OCI-LY7 (cell line): ENCODE data around the gene GNA15. TPM values are rescaled to one million over a fixed set of nuclear protein-coding genes. Genes with fewer than 3 reads are reported as not detected.
A peak's percentile ranks its signal among the peaks of the same experiment; 100 is the strongest.

Source experiments
- BruUV-seq: library from RNA; stranded (reverse); fragments of 400-500 nt; replicated peaks from 2 replicates; lab custom pipeline; 2021; lab: Mats Ljungman, UMichigan
- CTCF ChIA-PET: fragments of 300-600 bp; sonication (Branson Sonifier 250); formaldehyde crosslinking; loops from one replicate; lab custom pipeline; 2022; ENCODE audit warnings: antibody characterized with exemption; ENCODE audit not compliant: unreplicated experiment; lab: Charles Lee
- POLR2A ChIA-PET: fragments of 300-600 bp; sonication (Branson Sonifier 250); formaldehyde crosslinking; loops from one replicate; lab custom pipeline; 2022; ENCODE audit warnings: antibody characterized with exemption; lab: Charles Lee
- DNase-seq: peaks from one replicate; pipeline ENCODE4 v3.0.0-alpha.2; 2015; ENCODE audit warnings: low spot score
- H2AFZ ChIP-seq: fragments of 200-600 bp; sonication (generic), shearing (Covaris generic); 2 replicates; pipeline ENCODE4 v1.6.1; 2014; ENCODE audit warnings: mild to moderate bottlenecking, antibody characterized with exemption, low read length, moderate library complexity
- H3K27ac ChIP-seq: fragments of 200-600 bp; sonication (generic); 2 replicates; pipeline ENCODE4 v1.5.1; 2014; ENCODE audit warnings: mixed run types, low read depth, mild to moderate bottlenecking, moderate library complexity, low read length, inconsistent platforms; ENCODE audit not compliant: poor library complexity, severe bottlenecking
- H3K36me3 ChIP-seq: fragments of 200-600 bp; sonication (generic); 2 replicates; pipeline ENCODE4 v1.6.1; 2014; ENCODE audit warnings: mild to moderate bottlenecking, antibody characterized with exemption, low read length, moderate library complexity, mixed read lengths; ENCODE audit not compliant: insufficient read depth
- H3K4me1 ChIP-seq: fragments of 200-600 bp; sonication (generic); 2 replicates; pipeline ENCODE4 v1.5.1; 2014; ENCODE audit warnings: mild to moderate bottlenecking, low read length; ENCODE audit not compliant: insufficient read depth, poor library complexity, severe bottlenecking
- H3K4me2 ChIP-seq: fragments of 200-600 bp; sonication (generic); 2 replicates; pipeline ENCODE4 v1.6.1; 2014; ENCODE audit warnings: mild to moderate bottlenecking, low read length
- H3K4me3 ChIP-seq: fragments of 200-600 bp; sonication (generic); 2 replicates; pipeline ENCODE4 v1.5.1; 2014; ENCODE audit warnings: mild to moderate bottlenecking, low read depth, low read length; ENCODE audit not compliant: poor library complexity, severe bottlenecking
- H3K79me2 ChIP-seq: fragments of 200-600 bp; sonication (generic); 2 replicates; pipeline ENCODE4 v1.6.1; 2016; ENCODE audit warnings: low read depth, mild to moderate bottlenecking, low read length, moderate library complexity, mixed read lengths; ENCODE audit not compliant: insufficient read depth
- H3K9me2 ChIP-seq: fragments of 200-600 bp; sonication (generic); 2 replicates; pipeline ENCODE4 v1.6.1; 2016; ENCODE audit warnings: mild to moderate bottlenecking, low read length, mixed read lengths; ENCODE audit not compliant: insufficient read depth
- H3K9me3 ChIP-seq: fragments of 200-600 bp; sonication (generic); 2 replicates; pipeline ENCODE4 v1.6.1; 2014; ENCODE audit warnings: mild to moderate bottlenecking, mixed run types, low read length, mixed read lengths
- H4K20me1 ChIP-seq: fragments of 200-600 bp; sonication (generic); 2 replicates; pipeline ENCODE4 v1.6.1; 2014; ENCODE audit warnings: mild to moderate bottlenecking, antibody characterized with exemption, low read length, moderate library complexity, mixed read lengths; ENCODE audit not compliant: insufficient read depth
- CTCF ChIP-seq: fragments of 200-600 bp; sonication (generic); conservative IDR thresholded peaks from 2 replicates; pipeline ENCODE4 v1.5.1; 2014; ENCODE audit warnings: mild to moderate bottlenecking, antibody characterized with exemption, low read length, moderate library complexity, mixed read lengths
- EZH2phosphoT487 ChIP-seq: fragments of 200-600 bp; sonication (generic); IDR thresholded peaks from 2 replicates; pipeline ENCODE4 v1.6.1; 2018; ENCODE audit warnings: low read depth, borderline replicate concordance, mild to moderate bottlenecking, mixed run types, antibody characterized with exemption, low read length, moderate library complexity, mixed read lengths
- intact Hi-C: fragments of 100-400 bp; cut with micrococcal nuclease; formaldehyde crosslinking; loops from one replicate; pipeline ENCODE4 v1.10.0; 2022; ENCODE audit not compliant: unreplicated experiment
- total RNA-seq, 2 experiments: library from RNA; depleted of rRNA in 1 of 2; stranded (reverse); fragments of >200 nt in 1 of 2; shearing (Covaris generic) in 1 of 2; gene quantifications; 2 replicates each; pipeline ENCODE4 v1.2.3, GENCODE V29; 2014 to 2022

Gene GNA15
- total RNA-seq, 2 experiments from 2014 or later: not detected

- Histone ChIP-seq H3K79me2 (no peaks in the 10 kb centered on the region), H3K4me3 (no peak overlapping the region), H3K27ac (no peak overlapping the region), H3K9me2 (no peaks in the 10 kb centered on the region), H4K20me1 (no peaks in the 10 kb centered on the region), H3K9me3 (no peaks in the 10 kb centered on the region), H3K4me2 (no peak overlapping the region), H3K36me3 (peaks cover 48% of the 10 kb centered on the region), H2AFZ (no peak overlapping the region), H3K4me1 (peaks cover 14% of the 10 kb centered on the region)
- intact Hi-C loops: no loop called here
- POLR2A ChIA-PET: no interaction called here
- CTCF ChIA-PET: no interaction called here
- DNase-seq: no peak
- TSS peak; percentile 71 for BruUV-seq
- no peak for TF ChIP-seq EZH2phosphoT487
- no peak for TF ChIP-seq CTCF
Measured at GRCh38 chr19:3208317-3209207, 72.7 kb downstream of the GNA15 start.

GRCh38 chr19:3210347-3211017 lies 74.6 kb downstream of the GNA15 start:
- Histone ChIP-seq H3K4me2 (no peak overlapping the region), H2AFZ (no peak overlapping the region), H3K27ac (no peak overlapping the region), H3K4me3 (no peak overlapping the region), H3K36me3 (peaks cover 34% of the 10 kb centered on the region), H3K79me2 (no peaks in the 10 kb centered on the region), H3K4me1 (peaks cover 20% of the 10 kb centered on the region), H3K9me2 (no peaks in the 10 kb centered on the region), H4K20me1 (no peaks in the 10 kb centered on the region), H3K9me3 (no peaks in the 10 kb centered on the region)
- peak; percentile 63 for DNase-seq
- ChIA-PET CTCF (interaction anchor here (0.6 kb wide), 1 partner anchor 65 kb away, joined by 7 read pairs; no protein-coding TSS in a partner anchor), POLR2A (no interaction called here)
- intact Hi-C loops: no loop called here
- no TSS peak for BruUV-seq
- TF ChIP-seq EZH2phosphoT487 (no peak), CTCF (peak; percentile 79)

GRCh38 chr19:3211191-3211590 lies 75.4 kb downstream of the GNA15 start:
- no peaks in the 10 kb centered on the region for H3K9me3 ChIP-seq
- BruUV-seq: no TSS peak
- intact Hi-C loops: no loop called here
- H3K4me1 ChIP-seq: peaks cover 20% of the 10 kb centered on the region
- no peaks in the 10 kb centered on the region for H4K20me1 ChIP-seq
- no peak overlapping the region for H3K27ac ChIP-seq
- DNase-seq: no peak
- H3K36me3 ChIP-seq: peaks cover 31% of the 10 kb centered on the region
- ChIA-PET CTCF (no interaction called here), POLR2A (no interaction called here)
- no peaks in the 10 kb centered on the region for H3K79me2 ChIP-seq
- TF ChIP-seq CTCF (no peak), EZH2phosphoT487 (no peak)
- H3K4me2 ChIP-seq: no peak overlapping the region
- H3K4me3 ChIP-seq: no peak overlapping the region
- H2AFZ ChIP-seq: no peak overlapping the region
- no peaks in the 10 kb centered on the region for H3K9me2 ChIP-seq
